ENCODE results near the gene CAMK1D.
A peak's percentile ranks its signal among the peaks of the same experiment; 100 is the strongest.

Gene CAMK1D

GRCh38 chr10:12835709-12836108 is 486.4 kb downstream of the CAMK1D start:
- TF ChIP-seq, protein P1, sequence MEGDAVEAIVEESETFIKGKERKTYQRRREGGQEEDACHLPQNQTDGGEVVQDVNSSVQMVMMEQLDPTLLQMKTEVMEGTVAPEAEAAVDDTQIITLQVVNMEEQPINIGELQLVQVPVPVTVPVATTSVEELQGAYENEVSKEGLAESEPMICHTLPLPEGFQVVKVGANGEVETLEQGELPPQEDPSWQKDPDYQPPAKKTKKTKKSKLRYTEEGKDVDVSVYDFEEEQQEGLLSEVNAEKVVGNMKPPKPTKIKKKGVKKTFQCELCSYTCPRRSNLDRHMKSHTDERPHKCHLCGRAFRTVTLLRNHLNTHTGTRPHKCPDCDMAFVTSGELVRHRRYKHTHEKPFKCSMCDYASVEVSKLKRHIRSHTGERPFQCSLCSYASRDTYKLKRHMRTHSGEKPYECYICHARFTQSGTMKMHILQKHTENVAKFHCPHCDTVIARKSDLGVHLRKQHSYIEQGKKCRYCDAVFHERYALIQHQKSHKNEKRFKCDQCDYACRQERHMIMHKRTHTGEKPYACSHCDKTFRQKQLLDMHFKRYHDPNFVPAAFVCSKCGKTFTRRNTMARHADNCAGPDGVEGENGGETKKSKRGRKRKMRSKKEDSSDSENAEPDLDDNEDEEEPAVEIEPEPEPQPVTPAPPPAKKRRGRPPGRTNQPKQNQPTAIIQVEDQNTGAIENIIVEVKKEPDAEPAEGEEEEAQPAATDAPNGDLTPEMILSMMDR (IDR thresholded peaks at IDR 0.05), result no peak
- no peaks in the 10 kb centered on the region for H3K9me3 ChIP-seq
- no peaks in the 10 kb centered on the region for H3K36me3 ChIP-seq
- no peak overlapping the region for H3K27ac ChIP-seq
- intact Hi-C loops (cut with DNase I; ENCODE audit: low total_unique reads), result no loop called here
- H3K4me3 ChIP-seq, result no peak overlapping the region
- no peaks in the 10 kb centered on the region for H3K27me3 ChIP-seq
- peaks cover 0 to 23% (median 8%) of the 10 kb centered on the region in 4 donors for H3K4me1 ChIP-seq
- DNase-seq, result peak in 1 of 2 donors; percentile 75

DNA sequence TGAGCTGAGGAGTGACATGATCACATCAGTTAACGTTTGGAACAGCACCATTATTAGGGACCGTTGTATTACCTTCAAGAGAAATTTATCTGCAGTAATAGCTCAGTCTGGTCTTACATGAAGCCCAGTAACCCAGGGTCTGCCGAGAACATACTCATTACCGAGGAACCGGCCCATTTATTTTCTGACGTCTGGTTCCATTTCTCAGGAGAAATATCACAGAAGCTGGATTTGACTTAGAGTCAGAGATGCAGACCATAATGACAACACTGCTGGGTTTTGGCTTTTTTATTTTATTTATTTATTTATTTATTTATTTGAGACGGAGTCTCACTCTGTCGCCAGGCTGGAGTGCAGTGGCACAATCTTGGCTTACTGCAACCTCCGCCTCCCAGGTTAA is 489.0 kb downstream of the CAMK1D start:
- H3K4me1 ChIP-seq, result peaks cover 0 to 23% (median 8%) of the 10 kb centered on the region in 4 donors
- no peak overlapping the region for H3K27ac ChIP-seq
- intact Hi-C loops (cut with DNase I; ENCODE audit: low total_unique reads), result no loop called here

GRCh38 chr10:12838995-12839927 is 489.9 kb downstream of the CAMK1D start:
- peaks cover 0 to 26% (median 10%) of the 10 kb centered on the region in 4 donors for H3K4me1 ChIP-seq
- no peaks in the 10 kb centered on the region for H3K27me3 ChIP-seq
- no peaks in the 10 kb centered on the region for H3K9me3 ChIP-seq
- TF ChIP-seq, protein P1 (IDR thresholded peaks at IDR 0.05), result no peak
- DNase-seq, result peak in 1 of 2 donors; percentile 40
- intact Hi-C loops (cut with DNase I; ENCODE audit: low total_unique reads), result no loop called here
- no peaks in the 10 kb centered on the region for H3K36me3 ChIP-seq
- no peak overlapping the region for H3K27ac ChIP-seq
- H3K4me3 ChIP-seq, result no peak overlapping the region

More for the DNA sequence above, 489.0 kb downstream of the CAMK1D start:
- TF ChIP-seq, protein P1 (IDR thresholded peaks at IDR 0.05), result no peak
- no peaks in the 10 kb centered on the region for H3K36me3 ChIP-seq
- DNase-seq, result no peak
- no peak overlapping the region for H3K4me3 ChIP-seq
- no peaks in the 10 kb centered on the region for H3K9me3 ChIP-seq
- no peaks in the 10 kb centered on the region for H3K27me3 ChIP-seq

- H3K36me3 ChIP-seq, result no peaks in the 10 kb centered on the region
- H3K27ac ChIP-seq, result peak overlapping the region in 1 of 2 donors; percentile 11
- intact Hi-C loops (cut with DNase I; ENCODE audit: low total_unique reads), result no loop called here
- H3K9me3 ChIP-seq, result no peaks in the 10 kb centered on the region
- H3K4me1 ChIP-seq, result peaks cover 0 to 34% (median 17%) of the 10 kb centered on the region in 4 donors
- TF ChIP-seq, protein P1 (IDR thresholded peaks at IDR 0.05), result no peak
- no peak overlapping the region for H3K4me3 ChIP-seq
- H3K27me3 ChIP-seq, result no peaks in the 10 kb centered on the region
- peak in 1 of 2 donors; percentile 57 for DNase-seq
These were observed 490.7 kb downstream of the CAMK1D start for GRCh38 chr10:12839941-12840611.

- TF ChIP-seq, protein P1 (IDR thresholded peaks at IDR 0.05), result no peak
- Histone ChIP-seq H3K4me3 (no peak overlapping the region), H3K9me3 (no peaks in the 10 kb centered on the region), H3K36me3 (no peaks in the 10 kb centered on the region), H3K27ac (no peak overlapping the region), H3K27me3 (no peaks in the 10 kb centered on the region), H3K4me1 (peaks cover 0 to 37% (median 19%) of the 10 kb centered on the region in 4 donors)
- no peak for DNase-seq
- intact Hi-C loops (cut with DNase I; ENCODE audit: low total_unique reads), result no loop called here
These were observed 492.1 kb downstream of the CAMK1D start for GRCh38 chr10:12841426-12841825.
